CD4-positive, alpha-beta T cell treated with Interleukin-17A for 1 hour (primary cell): ENCODE results near the gene GGT1.
"Not testable (repeated sequence)": the region's sequence is repeated elsewhere in the genome, so short reads cannot be mapped to it uniquely, and the experiment has no call there.

Experiments used
- DNase-seq: peaks from one replicate; pipeline ENCODE4 v3.0.0-alpha.2; 2020

Gene GGT1

DNA sequence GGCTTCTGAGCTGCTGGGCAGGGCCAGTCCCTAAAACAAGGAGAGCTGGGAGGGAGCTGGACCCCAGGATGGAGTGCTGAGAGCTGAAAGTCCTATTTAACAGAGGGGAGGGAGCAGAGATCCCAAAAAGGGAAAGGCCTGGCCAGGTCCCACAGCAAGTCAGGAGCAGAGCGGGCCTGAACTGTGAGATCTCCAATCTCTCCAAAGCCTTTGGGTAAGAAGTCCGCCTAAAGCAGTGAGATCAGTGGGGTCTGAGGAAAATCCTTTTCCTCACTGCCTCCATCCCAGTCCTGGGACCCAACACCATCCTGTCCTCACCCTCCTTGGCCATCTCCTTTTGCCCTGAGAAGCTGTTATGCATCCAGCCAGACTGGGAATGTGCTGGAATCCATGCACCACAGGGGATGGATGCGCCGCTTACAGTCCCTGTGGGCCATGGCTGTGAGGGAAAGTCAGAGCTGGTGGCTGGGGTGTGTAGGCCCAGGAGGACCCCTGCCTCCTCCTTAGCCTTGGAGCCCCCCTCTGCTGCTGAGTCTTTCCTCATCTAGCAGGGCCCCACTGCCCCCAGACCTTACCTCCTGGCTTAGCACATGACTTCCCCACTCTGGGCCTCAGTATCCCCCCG, 18.7 kb upstream of the GGT1 start:
- no peak for DNase-seq

DNA sequence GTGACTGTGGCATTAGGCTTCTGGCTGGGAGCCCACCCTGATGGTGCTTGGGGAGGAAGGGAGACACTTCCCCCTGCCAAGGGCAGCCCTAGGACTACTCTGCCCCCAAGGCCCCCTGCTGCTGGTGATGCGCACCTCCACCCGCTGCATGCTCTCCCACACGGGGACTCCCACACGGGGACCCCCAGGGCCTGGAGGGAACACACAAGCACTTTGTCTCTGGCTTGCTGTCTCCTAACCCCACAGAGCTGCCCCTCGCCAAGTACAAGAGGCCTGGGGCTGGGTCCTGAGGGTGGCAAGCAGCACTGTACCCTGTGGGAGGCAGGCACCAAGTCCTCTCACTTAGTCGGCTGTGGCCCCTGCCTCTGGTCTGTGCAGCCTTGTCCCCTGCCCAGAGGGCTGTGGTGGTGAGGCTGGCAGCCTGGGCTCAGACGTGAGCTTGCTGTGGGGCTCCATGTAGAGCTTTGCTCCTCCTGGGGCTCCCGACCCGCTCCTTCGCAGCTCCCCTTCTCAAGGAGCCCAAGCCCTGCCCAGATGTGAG, 18.1 kb upstream of the GGT1 start:
- no peak for DNase-seq

DNA sequence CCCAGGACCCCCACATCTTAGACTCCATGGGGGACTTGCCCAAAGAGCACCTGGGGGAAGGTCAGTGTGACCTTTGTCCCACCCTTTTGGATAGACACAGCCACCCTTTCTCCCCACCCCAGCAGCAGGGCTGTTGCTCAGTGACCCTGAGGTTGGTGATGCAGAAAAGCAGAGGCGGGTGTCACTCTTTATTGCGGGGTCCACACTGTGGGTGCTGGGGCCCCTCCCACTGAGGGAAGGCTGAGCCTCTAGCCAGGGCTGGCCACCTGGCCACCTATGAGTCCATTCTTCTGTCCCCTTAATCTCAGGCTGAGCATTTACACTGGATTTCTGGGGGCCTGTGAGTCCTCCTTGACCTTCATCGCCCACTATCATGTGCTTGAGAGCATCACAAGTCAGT, 17.5 kb upstream of the GGT1 start:
- DNase-seq: no peak

DNA sequence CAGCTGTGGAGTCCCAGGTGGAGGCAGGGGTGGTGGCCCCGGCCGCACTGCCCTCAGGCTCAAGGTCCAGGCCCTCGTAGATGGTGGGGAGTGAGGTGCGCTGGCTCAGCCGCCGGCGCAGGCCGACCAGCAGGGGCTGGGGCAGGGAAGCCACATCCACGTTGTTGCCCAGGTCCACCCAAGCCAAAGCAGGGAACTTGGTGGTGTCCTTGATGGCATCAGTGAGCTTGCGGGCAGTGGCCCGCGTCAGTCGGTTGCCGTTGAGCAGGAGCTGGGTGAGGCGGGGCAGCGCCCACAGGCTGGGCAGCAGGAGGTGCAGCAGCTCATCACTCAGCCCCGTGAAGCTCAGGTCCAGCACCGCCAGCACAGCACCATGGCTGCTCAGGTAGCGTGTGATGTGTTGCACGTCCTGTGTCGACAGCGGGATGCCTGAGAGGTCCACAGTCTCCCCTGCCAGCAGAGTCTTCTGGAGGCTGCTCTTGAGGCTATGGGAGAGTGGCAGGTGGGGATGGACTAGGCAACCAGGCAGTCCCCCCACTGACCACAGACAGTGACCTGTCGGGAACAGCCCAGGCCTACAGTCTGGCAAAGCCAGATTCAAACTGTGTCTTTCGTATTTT, 17.0 kb upstream of the GGT1 start:
- no peak for DNase-seq

DNA sequence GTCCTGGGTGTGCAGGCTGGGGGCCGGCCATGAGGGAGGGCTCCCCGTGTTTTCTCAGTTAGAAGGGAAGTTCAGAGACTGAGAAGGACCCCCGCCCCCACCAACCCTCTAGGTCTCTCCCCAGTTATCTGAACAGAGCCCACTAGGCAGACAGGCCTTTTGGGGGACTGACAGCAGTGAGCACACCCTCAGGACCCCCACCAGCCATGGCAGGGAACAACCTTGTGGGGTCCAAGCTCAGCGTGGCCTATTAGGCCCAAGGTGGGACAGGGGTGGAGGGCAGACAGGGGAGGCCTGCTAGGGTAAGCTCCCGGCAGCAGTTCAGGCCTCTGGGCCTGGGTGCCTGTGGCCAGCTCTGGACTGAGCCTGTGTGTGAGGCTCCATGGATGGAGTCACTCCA, 15.7 kb upstream of the GGT1 start:
- DNase-seq: no peak

DNA sequence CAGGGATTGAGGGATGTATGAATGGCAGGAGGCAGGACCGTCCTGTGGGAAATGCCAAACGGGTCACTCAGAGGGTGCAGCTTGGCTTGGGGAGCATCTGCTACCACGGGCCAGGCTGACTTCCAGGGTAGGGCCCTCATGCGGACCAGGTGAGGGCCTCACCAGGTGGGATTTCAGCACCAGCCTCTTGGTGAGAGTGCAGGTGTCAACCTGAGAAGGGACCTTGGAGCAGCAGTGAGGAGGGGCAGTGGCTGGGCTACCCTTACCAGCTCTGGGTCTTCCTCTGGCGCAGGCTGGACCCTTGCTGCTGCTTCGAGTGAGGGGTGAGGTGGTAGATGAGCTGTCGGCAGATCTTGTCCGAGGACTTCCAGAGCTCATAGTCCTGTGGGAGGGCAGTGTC, 15.0 kb upstream of the GGT1 start:
- no peak for DNase-seq

DNA sequence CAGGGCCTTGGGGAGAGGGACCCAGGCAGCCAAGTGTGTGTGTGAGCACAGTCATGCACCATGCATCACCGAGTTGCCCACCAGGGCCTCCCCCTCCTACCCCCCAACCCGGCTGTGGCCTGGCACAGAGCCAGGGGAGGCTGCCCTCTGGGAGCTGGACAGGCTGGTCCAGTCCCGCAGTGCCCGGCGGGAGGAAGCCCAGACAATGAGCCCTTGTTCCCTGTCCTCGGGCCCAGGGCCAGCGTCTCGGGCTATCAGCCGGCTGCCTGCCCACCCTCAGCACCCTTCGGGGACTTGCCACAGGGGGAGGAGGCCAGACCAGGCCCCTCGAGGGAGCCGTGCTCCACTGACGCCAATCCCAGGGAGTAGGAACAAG, 14.6 kb upstream of the GGT1 start:
- DNase-seq: no peak

DNA sequence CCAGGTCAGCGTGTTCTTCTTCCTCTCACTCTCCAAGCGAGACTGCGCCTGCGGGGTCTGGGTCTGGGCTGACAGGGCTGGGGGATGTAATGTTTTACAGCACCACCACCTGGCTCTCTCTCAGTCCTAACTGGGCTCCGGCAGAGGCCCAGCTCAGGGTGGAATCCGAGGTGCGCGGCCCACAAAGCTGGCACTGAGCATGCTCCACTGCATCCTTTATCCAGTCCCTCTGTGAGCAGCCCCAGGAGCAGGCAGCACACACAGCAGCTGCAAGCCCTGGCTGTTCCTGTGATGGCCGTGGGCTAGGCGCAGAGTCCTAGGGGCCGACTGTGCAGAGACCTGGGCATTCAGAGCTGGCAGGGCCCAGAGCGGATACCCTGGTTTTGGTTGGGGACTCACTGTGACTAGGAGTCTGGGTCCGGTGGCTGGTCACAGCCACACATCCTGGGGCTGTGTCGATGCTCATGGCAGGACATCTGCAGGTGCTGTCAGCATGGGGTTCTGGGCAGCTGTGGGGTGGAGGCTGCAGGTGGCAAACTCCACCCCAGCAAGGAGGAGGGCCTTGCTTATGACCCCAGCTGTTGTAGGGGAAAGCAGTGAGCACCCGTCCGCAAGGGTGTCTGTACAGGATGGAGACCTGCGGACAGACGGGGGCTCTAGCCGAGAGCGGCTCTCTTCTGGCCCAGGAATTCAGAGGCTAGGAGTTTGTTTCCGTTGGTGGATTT, 14.1 kb upstream of the GGT1 start:
- DNase-seq: no peak

DNA sequence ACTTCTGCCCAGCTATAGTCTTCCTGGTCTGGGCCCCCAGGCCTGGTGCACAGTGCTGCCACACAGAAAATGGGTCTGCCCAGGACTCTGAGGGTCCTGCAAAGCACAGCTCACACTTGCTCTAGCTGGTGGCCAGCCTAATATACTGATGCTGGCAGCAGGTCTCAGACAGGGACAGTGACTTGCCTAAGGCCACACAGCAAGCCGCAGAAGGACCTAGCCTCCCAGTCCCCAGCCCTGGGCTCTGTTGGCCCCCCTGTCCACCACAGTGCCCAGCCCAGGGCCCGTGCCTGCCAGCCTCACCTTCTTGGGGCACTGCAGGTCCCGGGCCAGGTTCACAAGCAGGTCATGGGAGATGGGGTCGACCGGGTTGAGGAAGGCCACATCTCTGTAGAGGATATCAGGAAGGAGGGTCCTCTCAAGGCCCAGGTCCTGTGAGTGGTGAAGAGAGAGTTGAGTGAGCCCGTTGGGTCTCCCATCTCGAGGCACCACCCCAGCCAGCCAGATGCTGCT, 13.4 kb upstream of the GGT1 start:
- DNase-seq: no peak

DNA sequence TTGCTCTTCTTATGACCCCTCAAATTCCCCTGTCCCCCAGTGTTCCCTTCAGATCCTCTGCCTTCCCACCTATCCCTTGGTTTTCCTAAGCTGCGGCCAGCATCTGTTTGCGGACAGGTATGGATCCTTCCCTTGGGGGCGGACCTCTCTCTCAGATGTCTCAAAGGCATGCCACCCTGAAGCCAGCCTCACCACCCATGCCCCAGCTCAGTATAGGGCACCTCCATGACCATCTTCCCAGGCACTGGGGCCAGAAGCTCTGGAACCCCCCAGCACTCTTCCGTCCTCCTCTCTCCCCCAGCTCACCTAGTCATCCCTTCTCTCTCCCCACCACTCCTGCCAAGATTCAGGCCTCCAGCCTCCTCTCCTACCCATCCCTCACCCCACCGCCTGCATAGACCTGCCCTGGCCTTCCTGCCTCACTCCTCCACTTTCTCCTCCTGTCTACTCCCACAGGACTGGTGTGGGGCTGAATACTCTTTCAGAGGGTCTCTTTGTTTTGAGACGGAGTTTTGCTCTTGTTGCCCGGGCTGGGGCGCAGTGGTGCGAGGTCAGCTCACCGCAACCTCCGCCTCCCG, 12.3 kb upstream of the GGT1 start:
- DNase-seq: no peak

DNA sequence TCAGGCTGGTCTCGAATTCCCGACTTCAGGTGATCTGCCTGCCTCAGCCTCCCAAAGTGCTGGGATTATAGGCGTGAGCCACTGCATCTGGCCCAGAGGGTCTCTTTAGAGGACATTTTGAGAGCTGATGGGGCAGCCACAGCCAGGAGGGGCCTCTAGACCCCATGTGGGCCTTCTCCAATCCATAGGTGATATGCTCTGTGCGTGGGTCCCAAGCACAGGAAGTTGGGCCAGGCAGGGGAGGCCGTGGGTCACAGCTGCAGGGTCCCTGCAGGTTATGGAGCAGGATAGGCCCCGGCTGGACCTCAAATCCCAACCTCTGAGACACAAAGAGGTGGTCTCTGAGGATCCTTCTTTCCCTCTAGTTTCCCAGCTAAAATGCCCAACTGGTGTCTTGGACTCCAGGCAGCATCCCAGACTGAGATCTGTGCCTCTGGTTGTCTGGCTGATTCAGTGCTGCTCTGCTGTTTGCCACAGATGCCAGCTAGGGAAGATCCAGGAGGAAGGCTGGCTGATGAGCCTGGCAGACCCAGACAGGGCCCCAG, 11.6 kb upstream of the GGT1 start:
- DNase-seq: no peak

DNA sequence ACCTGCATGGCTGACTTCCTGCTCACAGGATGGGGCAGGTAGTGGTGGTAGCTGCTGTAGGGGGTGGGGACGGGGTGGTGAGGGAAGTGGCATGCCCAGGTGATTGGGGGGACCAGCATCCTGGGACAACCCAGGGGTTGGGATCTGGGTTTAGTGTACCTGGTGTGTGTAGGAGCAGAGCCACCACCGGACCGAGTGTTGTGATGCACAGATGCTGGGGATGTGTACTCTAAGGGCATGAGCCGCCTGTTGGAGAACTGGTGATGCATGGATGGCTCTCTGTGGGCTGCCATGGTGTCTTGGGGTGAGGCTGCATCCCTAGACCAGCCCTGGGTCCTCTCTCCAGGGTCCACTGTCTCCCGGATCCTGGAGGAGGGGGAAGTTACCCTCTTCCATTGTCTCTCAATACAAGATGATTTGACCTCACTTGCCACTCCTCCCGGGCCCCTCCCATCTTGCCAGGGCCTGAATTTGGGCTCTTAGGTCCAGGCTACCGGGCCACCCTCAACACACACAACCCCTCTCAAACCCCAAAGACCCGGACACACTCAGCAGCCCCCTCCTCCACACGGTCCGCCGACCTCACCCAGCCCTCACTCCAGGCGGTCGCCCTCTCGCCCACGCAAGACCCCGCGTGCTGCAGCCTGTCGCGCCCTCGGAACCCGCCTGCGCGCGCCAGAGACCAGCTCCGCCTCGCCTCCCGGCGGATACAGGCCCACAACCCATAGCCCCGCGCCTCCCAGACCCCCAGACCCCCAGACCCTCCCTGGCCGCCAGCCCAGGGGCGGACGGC, 10.7 kb upstream of the GGT1 start:
- DNase-seq: no peak

DNA sequence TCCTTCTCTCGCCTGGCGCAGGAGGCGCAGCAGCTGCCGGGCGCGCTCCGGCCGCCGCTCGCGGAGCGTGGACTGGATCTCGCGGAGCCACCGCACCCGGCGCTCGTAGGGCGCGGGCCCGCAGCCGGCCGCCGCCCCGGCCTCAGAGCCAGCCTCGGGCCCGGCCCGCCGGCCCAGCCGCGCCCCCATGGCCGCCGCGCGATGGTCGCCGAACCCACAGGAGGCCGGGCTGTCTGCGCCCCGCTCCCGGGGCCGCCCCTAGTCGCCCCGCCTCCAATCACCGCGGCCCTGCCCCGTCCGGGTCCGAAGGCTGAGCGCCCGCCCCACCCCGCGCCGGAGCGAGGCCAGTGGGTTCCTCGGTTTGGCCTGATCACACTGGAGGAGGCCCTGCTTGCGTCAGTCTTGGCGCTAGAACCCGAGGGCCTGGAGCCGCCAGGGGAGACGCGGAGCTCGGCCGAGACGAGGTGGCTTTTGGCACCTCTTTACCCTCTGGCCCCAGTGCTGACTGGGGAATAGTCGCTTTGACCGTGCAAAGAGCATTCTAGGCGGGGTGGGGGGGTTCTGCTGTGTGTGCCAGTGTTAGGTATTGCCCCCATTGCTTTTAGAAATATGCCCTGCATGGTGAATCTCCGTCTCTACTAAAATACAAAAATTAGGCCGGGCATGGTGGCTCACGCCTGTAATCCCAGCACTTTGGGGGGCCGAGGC, 10.0 kb upstream of the GGT1 start, which contains the start of gene LRRC75B:
Gene LRRC75B, minus strand, starts transcription at position 223 of the 708 bp plus-strand sequence. Its CDS starts 34 bp downstream, at position 189.
- peak; percentile 10 for DNase-seq

DNA sequence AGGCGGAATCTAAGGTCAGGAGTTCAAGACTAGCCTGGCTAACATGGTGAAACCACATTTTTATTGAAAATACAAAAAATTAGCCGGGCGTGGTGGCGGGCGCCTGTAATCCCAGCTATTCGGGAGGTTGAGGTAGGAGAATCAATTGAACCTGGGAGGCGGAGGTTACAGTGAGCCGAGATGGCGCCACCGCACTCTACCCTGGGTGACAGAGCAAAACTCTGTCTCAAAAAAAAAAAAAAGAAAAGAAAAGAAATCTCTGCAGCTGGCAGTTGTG, 9.5 kb upstream of the GGT1 start:
- not testable (repeated sequence) for DNase-seq

DNA sequence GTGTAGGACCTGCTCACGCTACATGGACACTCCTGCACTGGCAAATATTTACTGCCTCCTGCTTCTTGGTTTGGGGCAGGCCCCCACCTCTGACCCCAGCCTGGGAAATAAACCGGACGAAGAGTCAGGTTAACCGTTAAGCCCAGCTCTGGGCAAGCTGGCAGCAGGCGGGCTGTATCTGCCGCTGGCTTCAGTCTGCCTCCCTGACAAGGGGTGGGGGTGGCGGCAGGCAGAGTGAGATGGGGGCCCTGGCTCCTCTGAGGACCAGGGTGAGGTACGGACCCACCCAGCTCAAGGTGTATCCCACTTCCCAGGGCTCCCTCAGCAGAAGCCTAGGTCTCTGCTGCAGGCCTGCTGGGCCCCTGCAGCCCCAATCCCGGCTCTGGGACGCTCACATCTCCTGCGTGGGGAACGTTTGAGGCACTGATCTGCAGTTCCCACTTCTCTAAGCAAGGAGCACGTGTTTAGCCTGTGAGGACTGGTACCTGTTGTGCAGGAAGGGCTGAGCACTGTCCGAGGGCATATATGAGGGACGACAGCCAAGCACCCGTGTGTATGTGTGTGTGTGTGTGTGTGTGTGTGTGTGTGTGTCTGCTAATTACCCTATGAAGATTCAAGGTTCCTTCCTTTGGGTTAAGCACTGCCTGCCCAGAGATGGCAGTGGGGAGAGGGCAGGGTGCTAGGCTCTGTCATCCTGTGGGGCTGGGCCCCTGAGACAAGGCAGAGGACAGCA, 9.0 kb upstream of the GGT1 start:
- DNase-seq: no peak

DNA sequence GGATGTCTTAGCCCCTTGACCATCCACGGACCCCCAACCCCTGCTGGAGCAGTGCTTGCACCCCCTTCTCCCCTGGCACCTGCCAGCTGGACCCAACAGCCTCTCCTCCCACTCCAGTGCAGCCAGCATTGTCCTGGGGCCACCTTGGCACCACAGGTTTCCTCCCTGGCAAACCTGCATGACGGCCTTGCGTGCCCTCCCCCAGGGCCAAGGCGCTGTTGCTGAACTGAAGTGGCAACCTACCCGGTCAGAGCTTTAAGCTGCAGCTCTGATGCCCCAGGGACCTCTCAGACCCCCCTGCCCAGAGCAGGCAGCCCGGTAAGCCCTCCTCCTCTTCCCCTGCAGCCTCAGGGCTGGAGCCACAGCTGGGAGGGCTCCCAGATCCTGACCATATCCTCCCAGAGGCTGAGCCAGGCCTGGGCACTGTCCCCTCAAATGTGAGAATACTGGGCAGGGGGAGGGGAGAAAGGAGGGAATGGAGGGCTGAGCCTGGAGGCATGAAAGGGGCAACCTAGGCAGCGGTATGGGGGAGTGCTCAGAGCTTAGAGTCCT, 8.3 kb upstream of the GGT1 start:
- no peak for DNase-seq

DNA sequence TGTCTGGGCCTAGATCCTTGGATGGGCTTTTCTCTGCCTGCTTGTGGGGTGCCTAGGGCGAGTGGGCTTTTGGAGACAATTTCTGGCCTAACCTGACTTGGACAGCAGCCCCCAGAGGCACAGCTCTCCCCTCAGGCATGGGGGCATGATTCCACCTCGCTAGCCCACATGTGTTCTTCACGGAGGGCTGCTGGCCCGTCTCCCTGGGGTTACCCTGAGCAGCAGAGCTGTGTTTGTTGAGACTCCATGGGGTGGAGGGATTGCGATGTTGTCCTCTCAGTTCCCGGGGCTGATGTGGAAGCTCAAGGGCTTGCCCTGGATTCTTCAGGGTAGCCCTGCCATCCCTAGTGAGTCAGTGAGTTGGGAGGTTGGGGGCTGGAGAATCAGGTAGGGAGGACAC, 7.8 kb upstream of the GGT1 start:
- DNase-seq: no peak

DNA sequence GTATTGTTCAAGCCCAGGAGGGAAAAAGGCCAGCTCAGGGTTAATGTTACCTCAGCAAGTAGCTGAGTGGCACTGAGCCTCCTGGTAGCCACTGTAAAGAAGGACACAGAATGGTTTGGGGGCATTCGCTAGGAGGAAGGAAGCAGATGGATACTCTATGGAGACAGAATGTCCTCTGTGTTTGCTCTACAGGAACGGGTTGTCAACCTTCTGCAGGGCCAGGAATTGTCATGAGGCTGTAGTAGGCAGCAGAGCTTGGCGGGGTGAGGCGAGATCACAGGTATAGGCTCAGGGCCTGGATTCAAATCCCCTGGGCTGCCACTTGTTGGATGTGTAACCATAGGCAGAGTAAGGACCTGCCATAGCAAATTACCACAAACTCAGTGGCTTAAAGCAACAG, 7.1 kb upstream of the GGT1 start:
- DNase-seq: no peak

DNA sequence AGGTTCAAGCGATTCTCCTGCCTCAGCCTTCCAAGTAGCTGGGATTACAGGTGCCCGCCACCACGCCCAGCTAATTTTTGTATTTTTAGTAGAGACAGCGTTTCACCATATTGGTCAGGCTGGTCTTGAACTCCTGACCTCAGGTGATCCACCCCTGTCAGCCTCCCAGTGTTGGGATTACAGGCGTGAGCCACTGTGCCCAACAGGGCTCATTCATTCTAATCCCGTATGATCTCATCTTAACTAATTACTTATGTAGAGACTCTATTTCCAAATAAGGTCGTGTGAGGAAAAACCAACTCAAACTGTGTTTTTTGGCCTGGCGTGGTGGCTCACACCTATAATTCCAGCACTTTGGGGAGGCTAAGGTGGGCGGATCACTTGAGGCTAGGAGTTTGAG, 5.9 kb upstream of the GGT1 start:
- not testable (repeated sequence) for DNase-seq

DNA sequence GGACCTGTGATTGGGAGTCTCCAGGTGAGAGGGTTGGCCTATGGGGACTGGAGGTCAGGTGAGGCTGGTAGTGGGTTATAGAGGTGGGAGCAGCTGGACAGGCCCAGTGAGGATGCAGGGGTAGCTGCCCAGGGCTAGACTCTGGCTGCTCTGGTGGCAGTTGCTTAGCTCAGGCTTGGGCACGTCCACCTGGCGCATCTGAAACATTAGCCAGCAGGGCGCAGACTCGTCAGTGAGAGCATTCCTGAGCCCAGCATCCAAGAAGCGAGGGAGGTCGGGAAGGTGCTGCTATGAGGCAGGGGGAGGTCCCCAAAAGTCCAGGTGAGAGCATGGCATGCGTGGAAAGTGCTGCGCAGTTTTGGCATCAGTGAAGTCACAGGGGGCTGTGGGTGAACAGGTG, 3.5 kb upstream of the GGT1 start:
- DNase-seq: no peak
